K562 (cell line): Measurements from ENCODE around the gene ALKBH3.

Source experiments
- BHLHE40 ChIP-seq: IDR thresholded peaks from 2 replicates; pipeline ENCODE4 v1.6.1; 2011; ENCODE audit warnings: low read length, improper control_type of control experiment
- EZH2 ChIP-seq: IDR thresholded peaks from 2 replicates; pipeline ENCODE4 v1.6.1; 2012; ENCODE audit warnings: low read depth, mild to moderate bottlenecking, inconsistent platforms, low read length, borderline replicate concordance
- KAT8 ChIP-seq: fragments of 450-650 bp; IDR thresholded peaks from 2 replicates; pipeline ENCODE4 v1.6.1; 2016; ENCODE audit warnings: low read depth, mild to moderate bottlenecking
- NFRKB ChIP-seq: fragments of 450-650 bp; IDR thresholded peaks from 2 replicates; pipeline ENCODE4 v1.6.1; 2016; ENCODE audit warnings: low read depth
- PHF8 ChIP-seq: fragments of 200-600 bp; sonication (generic); IDR thresholded peaks from 2 replicates; pipeline ENCODE4 v1.6.1; 2012; ENCODE audit warnings: mixed run types, mild to moderate bottlenecking, inconsistent platforms, low read length, moderate library complexity, borderline replicate concordance
- SAP30 ChIP-seq: fragments of 200-600 bp; sonication (generic); IDR thresholded peaks from 2 replicates; pipeline ENCODE4 v1.6.1; 2012; ENCODE audit warnings: borderline replicate concordance, low read depth, mild to moderate bottlenecking, moderate library complexity, low read length, control low read depth, inconsistent platforms; ENCODE audit not compliant: insufficient read depth, poor library complexity, severe bottlenecking
- SIN3A ChIP-seq, 2 experiments: fragments of 150-350 bp in 1 of 2; IDR thresholded peaks; 2 replicates each; pipeline ENCODE4 v1.6.1; 2011 to 2016; ENCODE audit warnings: borderline replicate concordance in 2 of 2, low read depth in 2 of 2, low read length in 2 of 2, mild to moderate bottlenecking in 2 of 2, moderate library complexity in 2 of 2; ENCODE audit not compliant: control insufficient read depth in 1 of 2
- SP1 ChIP-seq: sonication (generic); formaldehyde crosslinking; IDR thresholded peaks from 2 replicates; pipeline ENCODE4 v1.8.1; 2022; ENCODE audit warnings: mild to moderate bottlenecking, missing genetic modification reagents
- XRCC5 ChIP-seq: fragments of 200-400 bp; formaldehyde crosslinking; IDR thresholded peaks from 2 replicates; pipeline ENCODE4 v1.6.1; 2017; ENCODE audit warnings: low read depth, mild to moderate bottlenecking, low read length
- ZNF274 ChIP-seq: IDR thresholded peaks from 2 replicates; pipeline ENCODE4 v1.6.1; 2011; ENCODE audit warnings: low read depth, mild to moderate bottlenecking, low read length, moderate library complexity, borderline replicate concordance
- TF ChIP-seq, protein P1 (sequence below), 3 experiments: IDR thresholded peaks in 2 of 3; conservative IDR thresholded peaks in 1 of 3; 2 replicates each; pipeline ENCODE4 v1.5.1; 2011 to 2012; ENCODE audit warnings: low read length in 3 of 3, mild to moderate bottlenecking in 3 of 3, control low read depth in 2 of 3, improper control_type of control experiment in 1 of 3, inconsistent platforms in 1 of 3, low read depth in 1 of 3, mixed read lengths in 1 of 3, moderate library complexity in 1 of 3; ENCODE audit not compliant: insufficient read depth in 2 of 3
- TF ChIP-seq, protein P2 (sequence below): sonication (generic); formaldehyde crosslinking; IDR thresholded peaks from 2 replicates; pipeline ENCODE4 v1.8.1; 2023; ENCODE audit warnings: mild to moderate bottlenecking, missing genetic modification reagents

DNA sequence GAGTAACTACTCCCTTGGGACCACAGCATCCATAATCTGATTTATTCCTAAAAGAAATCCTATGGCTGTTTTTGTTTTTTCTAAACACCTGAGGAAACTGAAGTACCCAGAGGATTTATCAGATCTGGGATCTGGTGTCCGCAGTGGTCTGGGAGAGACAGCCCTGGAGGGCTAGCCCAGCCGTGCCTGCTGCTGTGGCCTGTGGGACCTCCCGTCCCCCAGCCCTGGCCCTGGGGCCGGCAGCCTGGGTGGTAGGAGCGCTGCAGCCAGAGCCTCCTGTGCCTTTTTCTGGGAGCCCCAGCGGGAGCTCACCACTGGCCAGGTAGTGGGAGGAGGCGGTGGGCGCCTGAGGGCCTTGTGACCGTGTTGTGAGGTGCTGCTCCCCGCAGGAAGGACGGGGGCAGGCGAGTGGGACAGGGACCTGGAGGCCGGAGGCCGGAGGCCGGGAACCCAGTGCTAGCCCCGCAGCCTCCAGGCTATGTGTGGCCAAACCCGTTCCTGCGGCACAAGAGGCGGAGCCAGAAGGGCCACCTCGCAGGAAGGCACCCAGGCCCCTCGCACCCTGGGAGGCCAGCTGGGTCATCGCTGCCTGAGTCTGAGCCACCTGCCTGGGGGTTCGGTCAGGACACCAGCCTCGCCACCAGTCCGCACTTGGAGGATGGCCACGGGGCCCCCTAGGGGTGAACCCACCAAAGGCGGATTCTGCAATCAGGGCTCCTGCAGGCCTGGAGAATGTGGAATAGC is 43.7 kb downstream of the ALKBH3 start:
- no peak for TF ChIP-seq SIN3A (IDR thresholded peaks at IDR 0.05; ENCODE audit: borderline replicate concordance in 2 of 2, control insufficient read depth in 1 of 2, low read depth in 2 of 2, low read length in 2 of 2)
- no peak for TF ChIP-seq BHLHE40
- no peak for TF ChIP-seq KAT8
- TF ChIP-seq XRCC5: no peak
- no peak for TF ChIP-seq EZH2
- no peak for TF ChIP-seq PHF8
- TF ChIP-seq NFRKB: no peak
- no peak for TF ChIP-seq SAP30
- TF ChIP-seq, protein P1, sequence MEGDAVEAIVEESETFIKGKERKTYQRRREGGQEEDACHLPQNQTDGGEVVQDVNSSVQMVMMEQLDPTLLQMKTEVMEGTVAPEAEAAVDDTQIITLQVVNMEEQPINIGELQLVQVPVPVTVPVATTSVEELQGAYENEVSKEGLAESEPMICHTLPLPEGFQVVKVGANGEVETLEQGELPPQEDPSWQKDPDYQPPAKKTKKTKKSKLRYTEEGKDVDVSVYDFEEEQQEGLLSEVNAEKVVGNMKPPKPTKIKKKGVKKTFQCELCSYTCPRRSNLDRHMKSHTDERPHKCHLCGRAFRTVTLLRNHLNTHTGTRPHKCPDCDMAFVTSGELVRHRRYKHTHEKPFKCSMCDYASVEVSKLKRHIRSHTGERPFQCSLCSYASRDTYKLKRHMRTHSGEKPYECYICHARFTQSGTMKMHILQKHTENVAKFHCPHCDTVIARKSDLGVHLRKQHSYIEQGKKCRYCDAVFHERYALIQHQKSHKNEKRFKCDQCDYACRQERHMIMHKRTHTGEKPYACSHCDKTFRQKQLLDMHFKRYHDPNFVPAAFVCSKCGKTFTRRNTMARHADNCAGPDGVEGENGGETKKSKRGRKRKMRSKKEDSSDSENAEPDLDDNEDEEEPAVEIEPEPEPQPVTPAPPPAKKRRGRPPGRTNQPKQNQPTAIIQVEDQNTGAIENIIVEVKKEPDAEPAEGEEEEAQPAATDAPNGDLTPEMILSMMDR (IDR thresholded peaks at IDR 0.05 in 2 of 3, conservative IDR thresholded peaks at IDR 0.05 in 1 of 3; ENCODE audit: insufficient read depth in 2 of 3, low read depth in 1 of 3, low read length in 3 of 3): peak in 2 of 3 experiments; percentile 3 to 46; a peak in 1 of 6 replicates
- TF ChIP-seq, protein P2, sequence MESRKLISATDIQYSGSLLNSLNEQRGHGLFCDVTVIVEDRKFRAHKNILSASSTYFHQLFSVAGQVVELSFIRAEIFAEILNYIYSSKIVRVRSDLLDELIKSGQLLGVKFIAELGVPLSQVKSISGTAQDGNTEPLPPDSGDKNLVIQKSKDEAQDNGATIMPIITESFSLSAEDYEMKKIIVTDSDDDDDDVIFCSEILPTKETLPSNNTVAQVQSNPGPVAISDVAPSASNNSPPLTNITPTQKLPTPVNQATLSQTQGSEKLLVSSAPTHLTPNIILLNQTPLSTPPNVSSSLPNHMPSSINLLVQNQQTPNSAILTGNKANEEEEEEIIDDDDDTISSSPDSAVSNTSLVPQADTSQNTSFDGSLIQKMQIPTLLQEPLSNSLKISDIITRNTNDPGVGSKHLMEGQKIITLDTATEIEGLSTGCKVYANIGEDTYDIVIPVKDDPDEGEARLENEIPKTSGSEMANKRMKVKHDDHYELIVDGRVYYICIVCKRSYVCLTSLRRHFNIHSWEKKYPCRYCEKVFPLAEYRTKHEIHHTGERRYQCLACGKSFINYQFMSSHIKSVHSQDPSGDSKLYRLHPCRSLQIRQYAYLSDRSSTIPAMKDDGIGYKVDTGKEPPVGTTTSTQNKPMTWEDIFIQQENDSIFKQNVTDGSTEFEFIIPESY (CRISPR knock-in tag): no peak
- TF ChIP-seq SP1: no peak
- no peak for TF ChIP-seq ZNF274
